LNCaP clone FGC (cell line): ENCODE results near the gene ECHS1.

Source experiments
- DNase-seq: peaks from one replicate; pipeline ENCODE4 v3.0.0-alpha.2; 2011; ENCODE audit warnings: low read depth
- H3K4me3 ChIP-seq: 2 replicates; pipeline ENCODE4 v1.5.1; 2011; ENCODE audit warnings: mild to moderate bottlenecking, low read depth, low read length, control low read depth
- TF ChIP-seq, protein P1 (sequence below): IDR thresholded peaks from 2 replicates; pipeline ENCODE4 v1.5.1; 2012; ENCODE audit warnings: mild to moderate bottlenecking; ENCODE audit not compliant: control insufficient read depth, insufficient read depth; ENCODE audit errors: extremely low read depth

The ECHS1 gene

DNA sequence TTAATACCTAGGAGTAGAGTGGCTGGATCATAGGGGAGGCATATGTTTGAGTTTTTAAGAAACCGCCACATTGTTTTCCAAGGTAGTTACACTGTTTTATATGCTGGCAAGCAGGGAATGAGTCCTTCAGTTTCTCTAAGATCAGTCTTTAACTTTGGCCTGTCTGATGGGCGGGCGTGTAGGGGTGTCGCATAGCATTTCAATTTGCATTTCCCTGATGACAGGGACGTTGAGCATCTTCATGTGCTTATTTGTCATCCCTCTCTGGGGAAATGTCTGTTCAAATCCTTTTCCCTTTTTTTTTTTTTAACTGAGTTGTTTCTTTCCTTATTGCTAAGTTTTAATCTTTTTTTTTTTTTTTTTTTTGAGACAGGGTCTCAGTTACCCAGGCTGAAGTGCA, 30.6 kb upstream of the ECHS1 start:
- TF ChIP-seq, protein P1, sequence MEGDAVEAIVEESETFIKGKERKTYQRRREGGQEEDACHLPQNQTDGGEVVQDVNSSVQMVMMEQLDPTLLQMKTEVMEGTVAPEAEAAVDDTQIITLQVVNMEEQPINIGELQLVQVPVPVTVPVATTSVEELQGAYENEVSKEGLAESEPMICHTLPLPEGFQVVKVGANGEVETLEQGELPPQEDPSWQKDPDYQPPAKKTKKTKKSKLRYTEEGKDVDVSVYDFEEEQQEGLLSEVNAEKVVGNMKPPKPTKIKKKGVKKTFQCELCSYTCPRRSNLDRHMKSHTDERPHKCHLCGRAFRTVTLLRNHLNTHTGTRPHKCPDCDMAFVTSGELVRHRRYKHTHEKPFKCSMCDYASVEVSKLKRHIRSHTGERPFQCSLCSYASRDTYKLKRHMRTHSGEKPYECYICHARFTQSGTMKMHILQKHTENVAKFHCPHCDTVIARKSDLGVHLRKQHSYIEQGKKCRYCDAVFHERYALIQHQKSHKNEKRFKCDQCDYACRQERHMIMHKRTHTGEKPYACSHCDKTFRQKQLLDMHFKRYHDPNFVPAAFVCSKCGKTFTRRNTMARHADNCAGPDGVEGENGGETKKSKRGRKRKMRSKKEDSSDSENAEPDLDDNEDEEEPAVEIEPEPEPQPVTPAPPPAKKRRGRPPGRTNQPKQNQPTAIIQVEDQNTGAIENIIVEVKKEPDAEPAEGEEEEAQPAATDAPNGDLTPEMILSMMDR: no peak
- no peak overlapping the region for H3K4me3 ChIP-seq
- DNase-seq: no peak

DNA sequence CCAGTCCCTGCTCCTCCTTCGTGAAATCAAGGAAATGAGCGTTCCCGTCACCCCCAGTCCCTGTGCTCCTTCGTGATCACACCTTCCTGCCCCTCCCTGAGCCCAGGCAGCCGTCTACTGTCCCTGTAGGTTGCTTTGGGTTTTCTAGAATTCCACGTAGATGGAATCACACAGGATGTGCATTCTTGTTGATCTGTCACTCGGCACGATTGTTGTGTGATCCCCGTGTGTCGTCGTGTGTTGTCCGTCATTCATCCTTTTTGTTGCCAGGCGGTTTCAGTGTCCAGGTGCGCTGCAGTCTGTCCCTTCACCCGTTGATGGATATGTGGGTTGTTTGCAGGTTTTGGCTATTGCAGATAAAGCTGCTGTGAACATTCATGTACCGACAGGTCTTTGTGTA, 30.2 kb upstream of the ECHS1 start:
- TF ChIP-seq, protein P1: no peak
- H3K4me3 ChIP-seq: no peak overlapping the region
- no peak for DNase-seq

DNA sequence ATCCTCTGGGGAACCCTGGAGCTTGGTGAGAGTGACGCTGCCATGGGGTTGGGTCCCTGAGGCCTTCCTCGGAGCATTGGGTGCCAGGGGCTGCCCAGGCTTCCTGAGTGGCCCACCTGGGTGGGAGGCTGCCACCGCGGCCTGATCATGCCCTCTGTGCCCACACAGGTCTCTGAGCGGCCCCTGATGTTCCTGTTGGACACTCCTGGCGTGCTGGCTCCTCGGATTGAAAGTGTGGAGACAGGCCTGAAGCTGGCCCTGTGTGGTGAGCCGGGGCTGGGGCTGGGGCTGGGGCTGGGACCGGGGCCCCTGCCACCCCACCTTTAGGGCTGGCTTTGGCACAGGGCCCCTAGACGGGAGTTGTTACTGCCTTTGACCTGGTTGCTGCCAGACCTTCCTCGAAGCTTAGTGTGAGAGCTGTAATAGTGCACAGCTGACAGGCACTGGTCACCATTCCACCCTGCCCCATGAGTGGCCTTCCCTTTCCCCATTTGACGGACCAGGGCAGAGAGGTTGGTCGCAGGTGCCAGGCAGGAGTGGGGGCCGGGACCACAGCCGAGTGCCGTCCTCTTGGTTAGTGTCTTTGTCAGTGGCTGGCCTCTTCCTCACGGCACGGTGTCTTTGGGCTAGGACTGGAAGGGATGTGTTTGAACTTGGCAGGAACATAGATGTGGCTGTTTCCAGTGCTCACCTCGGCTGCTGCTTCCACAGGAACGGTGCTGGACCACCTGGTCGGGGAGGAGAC, 29.0 kb upstream of the ECHS1 start:
- no peak overlapping the region for H3K4me3 ChIP-seq
- TF ChIP-seq, protein P1: no peak
- no peak for DNase-seq

DNA sequence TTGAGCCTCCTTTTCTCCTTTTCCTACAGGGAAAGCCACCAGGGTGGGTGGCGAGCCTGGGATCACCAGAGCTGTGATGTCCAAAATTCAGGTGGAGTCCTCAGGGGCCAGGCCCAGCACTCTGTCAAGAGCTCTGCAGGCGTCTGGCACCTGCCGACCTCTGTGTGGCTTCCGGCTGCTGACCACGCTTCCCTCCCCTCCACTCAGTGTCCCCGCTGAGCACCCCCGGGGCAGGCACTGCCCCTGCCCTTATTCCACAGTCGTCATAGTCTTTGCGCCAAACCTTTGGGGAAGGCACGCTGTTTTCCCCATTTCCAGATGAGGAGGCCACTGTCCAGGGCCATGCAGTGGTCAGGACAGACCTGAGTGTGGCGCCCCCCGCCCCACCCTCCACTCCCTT, 28.3 kb upstream of the ECHS1 start:
- TF ChIP-seq, protein P1: no peak
- no peak for DNase-seq
- H3K4me3 ChIP-seq: no peak overlapping the region

DNA sequence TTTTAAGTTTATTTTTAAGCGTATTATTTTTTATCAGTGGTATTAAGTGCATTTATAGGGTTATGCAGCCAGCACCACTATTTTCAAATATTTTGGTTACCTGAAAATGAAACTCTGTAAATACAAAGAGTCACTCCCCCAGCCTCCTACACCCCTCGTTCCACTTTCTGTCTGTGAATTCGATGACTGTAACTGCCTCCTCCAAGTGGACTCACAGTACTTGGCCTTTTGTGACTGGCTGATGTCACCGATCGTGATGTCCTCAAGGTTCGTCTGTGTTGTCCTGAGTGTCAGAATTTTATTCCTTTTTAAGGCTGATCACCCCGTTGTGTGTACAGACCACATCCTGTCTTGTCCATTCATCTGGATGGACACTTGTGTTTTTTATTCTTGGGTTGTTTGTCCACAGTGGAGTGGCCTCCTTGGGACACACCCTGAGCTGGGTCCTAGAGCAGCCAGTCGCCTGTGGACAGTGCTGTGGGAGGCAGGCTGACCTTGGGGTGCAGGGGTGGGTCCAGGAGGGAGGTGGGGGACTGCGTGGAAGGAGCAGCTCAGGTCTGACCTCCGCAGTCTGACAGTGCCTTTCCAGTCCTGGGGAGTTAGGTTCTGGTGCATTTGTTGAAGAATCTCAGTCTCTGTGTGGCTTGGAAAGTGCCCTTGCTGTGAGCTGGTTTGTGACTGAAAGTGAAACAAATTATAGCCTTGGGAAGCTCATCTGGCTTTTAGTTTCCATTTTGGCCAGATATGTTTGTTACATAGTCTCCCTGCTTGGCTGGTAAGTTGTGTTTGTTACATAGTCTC, 27.7 kb upstream of the ECHS1 start:
- H3K4me3 ChIP-seq: no peak overlapping the region
- DNase-seq: no peak
- TF ChIP-seq, protein P1: no peak

DNA sequence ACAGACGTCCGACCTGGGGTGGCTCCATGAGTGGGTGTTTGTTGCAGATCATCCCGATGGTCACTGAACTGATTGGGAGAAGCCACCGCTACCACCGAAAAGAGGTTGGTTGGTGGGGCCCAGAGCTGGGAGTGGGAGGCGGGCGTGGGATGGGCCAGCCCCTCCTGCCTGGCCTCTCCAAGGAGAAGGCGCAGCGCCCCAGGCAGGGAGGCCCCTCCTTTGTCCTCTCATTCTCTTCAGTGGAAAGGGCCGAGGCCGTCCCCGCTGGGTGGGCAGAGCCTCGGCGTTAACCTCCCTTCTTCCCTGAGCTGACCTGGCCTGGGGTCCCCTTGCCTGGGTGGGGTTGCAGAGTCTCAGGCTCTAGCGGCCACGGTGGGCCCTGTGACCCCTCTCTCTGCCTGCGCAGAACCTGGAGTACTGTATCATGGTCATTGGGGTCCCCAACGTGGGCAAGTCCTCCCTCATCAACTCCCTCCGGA, 26.0 kb upstream of the ECHS1 start:
- no peak overlapping the region for H3K4me3 ChIP-seq
- TF ChIP-seq, protein P1: no peak
- DNase-seq: no peak

DNA sequence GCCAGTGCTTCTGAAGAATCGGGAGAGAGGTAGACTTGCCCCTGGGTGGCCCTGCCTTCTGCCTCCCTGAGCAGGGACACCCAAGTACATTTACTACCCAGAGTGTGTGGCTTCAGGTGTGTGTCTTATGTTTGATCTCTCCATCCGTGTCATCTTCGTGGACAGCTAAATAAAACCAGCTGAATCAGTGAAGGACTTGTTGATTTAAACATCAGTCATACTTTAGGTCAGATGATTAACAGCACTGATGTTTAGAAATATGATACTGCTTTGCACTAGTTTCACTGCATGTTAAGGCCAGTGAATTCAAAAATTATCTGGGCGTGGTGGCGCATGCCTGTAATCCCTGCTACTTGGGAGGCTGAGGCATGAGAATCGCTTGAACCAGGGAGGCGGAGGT, 24.8 kb upstream of the ECHS1 start:
- DNase-seq: no peak
- no peak overlapping the region for H3K4me3 ChIP-seq
- TF ChIP-seq, protein P1: no peak
